ENCODE results near the gene ERBIN. TPM values are rescaled to one million over a fixed set of nuclear protein-coding genes. Genes with fewer than 3 reads are reported as not detected.

ERBIN gene
- total and polyA plus RNA-seq, 2 experiments from 2014 or later = 32.9 to 117 TPM

DNA sequence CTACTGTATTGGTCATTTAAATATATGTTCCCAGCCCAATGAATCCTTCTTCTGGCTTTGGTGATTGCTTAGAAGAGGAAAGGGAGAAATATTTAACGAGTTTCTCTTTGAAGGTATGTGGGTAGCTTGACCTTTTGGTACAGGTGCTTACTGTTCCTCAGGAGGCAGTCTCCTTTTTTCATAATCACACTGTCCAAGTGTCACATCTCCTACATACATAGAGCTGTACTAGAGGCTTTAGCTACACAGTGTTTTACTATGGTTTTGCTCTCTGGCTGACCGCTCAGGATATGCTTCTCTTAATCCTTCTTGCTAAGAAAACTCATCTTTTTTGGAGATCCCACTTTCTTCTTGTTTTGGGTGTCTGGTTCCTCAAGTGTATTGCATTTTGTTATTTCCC is 6.9 kb downstream of the ERBIN start:
- WGBS (ENCODE audit: low lambda C conversion rate, missing lambda C conversion rate) = 65% methylated on average over 2 of the region's 2 CpGs
- peak overlapping the region; percentile 2 for H3K4me2 ChIP-seq
- H3K4me3 ChIP-seq = no peak overlapping the region
- no peaks in the 10 kb centered on the region for H3K9me2 ChIP-seq (replicated peaks; ENCODE audit: insufficient read depth)
- peaks cover 16% of the 10 kb centered on the region for H3K4me1 ChIP-seq (ENCODE audit: insufficient read depth)
- H3K27ac ChIP-seq = no peak overlapping the region
- H3K36me3 ChIP-seq (replicated peaks; ENCODE audit: insufficient read depth, low read depth) = no peaks in the 10 kb centered on the region
- no peak for DNase-seq (ENCODE audit: low spot score)
- H2AFZ ChIP-seq = no peak overlapping the region
- peaks cover 100% of the 10 kb centered on the region for H3K79me2 ChIP-seq
- H3K9me3 ChIP-seq (ENCODE audit: low read depth) = no peaks in the 10 kb centered on the region
- H4K20me1 ChIP-seq (ENCODE audit: insufficient read depth, poor library complexity, severe bottlenecking) = peaks cover 98% of the 10 kb centered on the region
- no peaks in the 10 kb centered on the region for H3K27me3 ChIP-seq
- TF ChIP-seq EZH2phosphoT487 (IDR thresholded peaks at IDR 0.05; ENCODE audit: low read depth, severe bottlenecking, unreplicated experiment) = no peak
- TF ChIP-seq EZH2 (IDR thresholded peaks at IDR 0.05; ENCODE audit: borderline replicate concordance) = no peak
- TF ChIP-seq, protein P1, sequence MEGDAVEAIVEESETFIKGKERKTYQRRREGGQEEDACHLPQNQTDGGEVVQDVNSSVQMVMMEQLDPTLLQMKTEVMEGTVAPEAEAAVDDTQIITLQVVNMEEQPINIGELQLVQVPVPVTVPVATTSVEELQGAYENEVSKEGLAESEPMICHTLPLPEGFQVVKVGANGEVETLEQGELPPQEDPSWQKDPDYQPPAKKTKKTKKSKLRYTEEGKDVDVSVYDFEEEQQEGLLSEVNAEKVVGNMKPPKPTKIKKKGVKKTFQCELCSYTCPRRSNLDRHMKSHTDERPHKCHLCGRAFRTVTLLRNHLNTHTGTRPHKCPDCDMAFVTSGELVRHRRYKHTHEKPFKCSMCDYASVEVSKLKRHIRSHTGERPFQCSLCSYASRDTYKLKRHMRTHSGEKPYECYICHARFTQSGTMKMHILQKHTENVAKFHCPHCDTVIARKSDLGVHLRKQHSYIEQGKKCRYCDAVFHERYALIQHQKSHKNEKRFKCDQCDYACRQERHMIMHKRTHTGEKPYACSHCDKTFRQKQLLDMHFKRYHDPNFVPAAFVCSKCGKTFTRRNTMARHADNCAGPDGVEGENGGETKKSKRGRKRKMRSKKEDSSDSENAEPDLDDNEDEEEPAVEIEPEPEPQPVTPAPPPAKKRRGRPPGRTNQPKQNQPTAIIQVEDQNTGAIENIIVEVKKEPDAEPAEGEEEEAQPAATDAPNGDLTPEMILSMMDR (IDR thresholded peaks at IDR 0.05; ENCODE audit: poor library complexity) = no peak

DNA sequence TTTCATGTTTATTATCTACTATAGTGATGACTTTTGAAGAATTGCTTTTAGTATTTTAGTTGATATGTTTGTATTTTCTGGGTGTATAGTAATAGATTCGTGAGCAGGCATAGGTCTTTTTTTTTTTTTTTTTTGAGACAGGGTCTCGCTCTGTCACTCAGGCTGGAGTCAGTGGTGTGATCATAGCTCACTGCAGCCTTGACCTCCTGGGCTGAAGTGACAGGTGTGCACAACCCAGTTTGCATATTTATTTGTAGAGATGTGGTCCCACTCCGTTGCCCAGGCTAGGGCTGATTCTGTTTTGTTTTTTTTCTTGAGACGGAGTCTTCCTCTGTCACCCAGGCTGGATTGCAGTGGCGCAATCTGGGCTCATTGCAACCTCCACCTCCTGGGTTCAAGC is 11.9 kb downstream of the ERBIN start:
- no peak overlapping the region for H2AFZ ChIP-seq
- H3K36me3 ChIP-seq (replicated peaks; ENCODE audit: insufficient read depth, low read depth) = no peaks in the 10 kb centered on the region
- DNase-seq (ENCODE audit: low spot score) = no peak
- peaks cover 5% of the 10 kb centered on the region for H3K4me1 ChIP-seq (ENCODE audit: insufficient read depth)
- no peaks in the 10 kb centered on the region for H3K9me3 ChIP-seq (ENCODE audit: low read depth)
- H3K27ac ChIP-seq = no peak overlapping the region
- peaks cover 71% of the 10 kb centered on the region for H4K20me1 ChIP-seq (ENCODE audit: insufficient read depth, poor library complexity, severe bottlenecking)
- TF ChIP-seq, protein P1 (IDR thresholded peaks at IDR 0.05; ENCODE audit: poor library complexity) = no peak
- TF ChIP-seq EZH2phosphoT487 (IDR thresholded peaks at IDR 0.05; ENCODE audit: low read depth, severe bottlenecking, unreplicated experiment) (no peak), EZH2 (IDR thresholded peaks at IDR 0.05; ENCODE audit: borderline replicate concordance) (no peak)
- peaks cover 84% of the 10 kb centered on the region for H3K79me2 ChIP-seq
- no peak overlapping the region for H3K4me3 ChIP-seq
- WGBS (ENCODE audit: low lambda C conversion rate, missing lambda C conversion rate) = 96% methylated on average over 5 of the region's 5 CpGs
- no peaks in the 10 kb centered on the region for H3K9me2 ChIP-seq (replicated peaks; ENCODE audit: insufficient read depth)
- no peaks in the 10 kb centered on the region for H3K27me3 ChIP-seq
- no peak overlapping the region for H3K4me2 ChIP-seq

DNA sequence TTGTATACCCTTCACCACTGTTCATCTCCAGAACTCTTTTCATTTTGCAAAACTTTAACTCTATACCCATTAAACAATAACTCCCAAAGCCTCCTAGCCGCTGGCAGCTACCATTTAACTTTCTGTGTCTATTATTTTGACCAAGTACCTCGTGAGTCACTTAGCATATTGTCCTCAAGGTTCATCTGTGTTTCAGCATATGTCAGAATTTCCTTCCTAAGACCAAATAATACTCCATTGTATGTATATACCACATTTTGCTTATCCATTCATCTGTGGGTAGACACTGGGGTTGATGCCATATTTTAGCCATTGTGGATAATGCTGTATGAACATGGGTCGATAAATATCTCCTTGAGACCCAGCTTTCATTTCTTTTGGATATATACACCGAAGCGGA is 17.4 kb downstream of the ERBIN start:
- WGBS (ENCODE audit: low lambda C conversion rate, missing lambda C conversion rate) = 98% methylated on average over 5 of the region's 5 CpGs
- TF ChIP-seq EZH2phosphoT487 (IDR thresholded peaks at IDR 0.05; ENCODE audit: low read depth, severe bottlenecking, unreplicated experiment) = no peak
- TF ChIP-seq, protein P1 (IDR thresholded peaks at IDR 0.05; ENCODE audit: poor library complexity) = no peak
- TF ChIP-seq EZH2 (IDR thresholded peaks at IDR 0.05; ENCODE audit: borderline replicate concordance) = no peak
- H2AFZ ChIP-seq = no peak overlapping the region
- H4K20me1 ChIP-seq (ENCODE audit: insufficient read depth, poor library complexity, severe bottlenecking) = peaks cover 71% of the 10 kb centered on the region
- no peaks in the 10 kb centered on the region for H3K4me1 ChIP-seq (ENCODE audit: insufficient read depth)
- DNase-seq (ENCODE audit: low spot score) = no peak
- no peak overlapping the region for H3K4me2 ChIP-seq
- no peaks in the 10 kb centered on the region for H3K9me2 ChIP-seq (replicated peaks; ENCODE audit: insufficient read depth)
- no peaks in the 10 kb centered on the region for H3K27me3 ChIP-seq
- no peak overlapping the region for H3K4me3 ChIP-seq
- H3K36me3 ChIP-seq (replicated peaks; ENCODE audit: insufficient read depth, low read depth) = peaks cover 4% of the 10 kb centered on the region
- peaks cover 84% of the 10 kb centered on the region for H3K79me2 ChIP-seq
- no peaks in the 10 kb centered on the region for H3K9me3 ChIP-seq (ENCODE audit: low read depth)
- H3K27ac ChIP-seq = no peak overlapping the region

Measured in hepatocyte (in vitro differentiated cells).